ENCODE results near the gene C1QL4.

- TF ChIP-seq EZH2 (IDR thresholded peaks at IDR 0.05; ENCODE audit: low read length), result no peak
- TF ChIP-seq CTCF (optimal IDR thresholded peaks at IDR 0.05 in 1 of 3, IDR thresholded peaks at IDR 0.05 in 1 of 3, conservative IDR thresholded peaks at IDR 0.05 in 1 of 3; ENCODE audit: extremely low read depth in 1 of 3, insufficient read depth in 2 of 3, low read length in 3 of 3), result no peak
Measured at GRCh38 chr12:49327368-49327767, 9.6 kb downstream of the C1QL4 start.

Measured in keratinocyte (primary cell).